SK-N-SH (cell line): ENCODE results near the gene STARD13. TPM values are rescaled to one million over a fixed set of nuclear protein-coding genes. Genes with fewer than 3 reads are reported as not detected.

Experiments used
- CTCF ChIA-PET: fragments of 300-600, 350-600 bp; formaldehyde crosslinking; extraction: SDS; loops from one replicate; lab custom pipeline; 2021; lab: Yijun Ruan, JAX
- POLR2A ChIA-PET: fragments of 350-600 bp; sonication (Branson Sonifier 250); formaldehyde crosslinking; extraction: SDS; loops from one replicate; lab custom pipeline; 2020; ENCODE audit warnings: antibody characterized with exemption, inconsistent platforms; lab: Yijun Ruan, JAX
- DNase-seq: peaks from one replicate; pipeline ENCODE4 v3.0.0; 2012
- H2AFZ ChIP-seq: fragments of 200-600 bp; sonication (generic); 2 replicates; pipeline ENCODE4 v1.8.1; 2016; ENCODE audit warnings: antibody characterized with exemption, mild to moderate bottlenecking, low read depth
- H3F3A ChIP-seq: fragments of 200-600 bp; sonication (generic); replicated peaks from 2 replicates; pipeline ENCODE3; 2016; ENCODE audit warnings: antibody characterized with exemption, mild to moderate bottlenecking; ENCODE audit not compliant: insufficient read depth
- H3K27ac ChIP-seq, 2 experiments: fragments of 200-500 bp in 1 of 2; fragments of 200-600 bp in 1 of 2; sonication (Bioruptor generic) in 1 of 2; sonication (generic), shearing (Covaris generic) in 1 of 2; 2 replicates each; pipeline versions ENCODE4 v1.5.1 to v1.6.1; 2014 to 2016; ENCODE audit warnings: low read depth in 2 of 2, inconsistent platforms in 1 of 2, low read length in 1 of 2, mild to moderate bottlenecking in 1 of 2, mixed read lengths in 1 of 2
- H3K27me3 ChIP-seq: fragments of 200-600 bp; sonication (generic), shearing (Covaris generic); 2 replicates; pipeline ENCODE4 v1.6.1; 2016; ENCODE audit warnings: mixed run types; ENCODE audit not compliant: insufficient read depth
- H3K36me3 ChIP-seq, 2 experiments: fragments of 200-500 bp in 1 of 2; fragments of 200-600 bp in 1 of 2; sonication (Bioruptor generic) in 1 of 2; sonication (generic) in 1 of 2; replicated peaks in 1 of 2; 2 replicates each; pipeline versions ENCODE3 to v1.5.1; 2014 to 2016; ENCODE audit warnings: low read length in 1 of 2, mild to moderate bottlenecking in 1 of 2; ENCODE audit not compliant: insufficient read depth in 2 of 2, control insufficient read depth in 1 of 2
- H3K4me1 ChIP-seq, 2 experiments: fragments of 200-500 bp in 1 of 2; fragments of 200-600 bp in 1 of 2; sonication (Bioruptor generic) in 1 of 2; sonication (generic), shearing (Covaris generic) in 1 of 2; 2 replicates each; pipeline versions ENCODE4 v1.5.1 to v1.6.1; 2014 to 2016; ENCODE audit warnings: low read depth in 1 of 2, low read length in 1 of 2, mixed run types in 1 of 2; ENCODE audit not compliant: insufficient read depth in 2 of 2, control insufficient read depth in 1 of 2
- H3K4me2 ChIP-seq: fragments of 200-600 bp; sonication (generic), shearing (Covaris generic); 2 replicates; pipeline ENCODE4 v1.6.1; 2017; ENCODE audit warnings: mixed run types
- H3K4me3 ChIP-seq, 2 experiments: fragments of 200-500 bp in 1 of 2; fragments of 200-600 bp in 1 of 2; sonication (Bioruptor generic) in 1 of 2; sonication (generic), shearing (Covaris generic) in 1 of 2; 2 replicates each; pipeline versions ENCODE4 v1.5.1 to v1.8.1; 2014 to 2016; ENCODE audit warnings: low read depth in 2 of 2, inconsistent platforms in 1 of 2, low read length in 1 of 2, mild to moderate bottlenecking in 1 of 2, mixed read lengths in 1 of 2, moderate library complexity in 1 of 2
- H3K79me2 ChIP-seq: fragments of 200-600 bp; sonication (generic); 2 replicates; pipeline ENCODE4 v1.8.1; 2017; ENCODE audit warnings: mild to moderate bottlenecking; ENCODE audit not compliant: insufficient read depth
- H3K9ac ChIP-seq: fragments of 200-600 bp; sonication (generic); 2 replicates; pipeline ENCODE4 v1.6.1; 2017; ENCODE audit warnings: mixed run types
- H3K9me2 ChIP-seq: fragments of 200-600 bp; sonication (generic); 2 replicates; pipeline ENCODE4 v1.6.1; 2017; ENCODE audit warnings: mixed run types
- H3K9me3 ChIP-seq: fragments of 200-600 bp; sonication (generic); 2 replicates; pipeline ENCODE4 v1.6.1; 2017; ENCODE audit warnings: mixed run types, mild to moderate bottlenecking, moderate library complexity
- H4K20me1 ChIP-seq: fragments of 200-600 bp; sonication (generic); 2 replicates; pipeline ENCODE4 v1.6.1; 2017; ENCODE audit warnings: mild to moderate bottlenecking, mixed run types; ENCODE audit not compliant: insufficient read depth
- ELF1 ChIP-seq: IDR thresholded peaks from 2 replicates; pipeline ENCODE4 v1.4.0; 2012
- IRF3 ChIP-seq: fragments of 150-350 bp; IDR thresholded peaks from 2 replicates; pipeline ENCODE4 v1.6.1; 2016; ENCODE audit warnings: mild to moderate bottlenecking, low read depth, low read length
- NRF1 ChIP-seq: IDR thresholded peaks from 2 replicates; pipeline ENCODE4 v1.6.1; 2012; ENCODE audit warnings: low read depth, mild to moderate bottlenecking, low read length
- REST ChIP-seq: IDR thresholded peaks from 2 replicates; pipeline ENCODE4 v1.6.1; 2012; ENCODE audit warnings: mild to moderate bottlenecking, low read depth, low read length, moderate library complexity
- SIN3A ChIP-seq: IDR thresholded peaks from 2 replicates; pipeline ENCODE4 v1.6.1; 2012; ENCODE audit warnings: low read depth, mild to moderate bottlenecking, low read length, moderate library complexity, borderline replicate concordance
- YY1 ChIP-seq: IDR thresholded peaks from 2 replicates; pipeline ENCODE4 v1.4.0; 2012; ENCODE audit warnings: low read depth, mild to moderate bottlenecking
- WGBS: methylation state at CpG from one replicate; pipeline ENCODE4 v1.1.6; 2017; ENCODE audit warnings: low lambda C conversion rate; 5-methylcytosine and 5-hydroxymethylcytosine counted together
- polyA plus RNA-seq, 3 experiments: library from polyadenylated mRNA; depleted of rRNA; stranded (reverse); fragments of >200 nt; gene quantifications; 2 replicates each; pipeline ENCODE4 v1.2.3, GENCODE V29; 2012
- TF ChIP-seq, protein P1 (sequence below): IDR thresholded peaks from 2 replicates; pipeline ENCODE4 v1.4.0; 2012; ENCODE audit warnings: low read depth, borderline replicate concordance
- TF ChIP-seq, protein P2 (sequence below): fragments of 200-600 bp; sonication (generic); IDR thresholded peaks from 2 replicates; pipeline ENCODE4 v1.6.1; 2017; ENCODE audit warnings: antibody characterized with exemption, mild to moderate bottlenecking, moderate library complexity

STARD13 gene
- polyA plus RNA-seq, 1 of the 3 experiments (the other 2 are of a cell fraction): 5.7 TPM

DNA sequence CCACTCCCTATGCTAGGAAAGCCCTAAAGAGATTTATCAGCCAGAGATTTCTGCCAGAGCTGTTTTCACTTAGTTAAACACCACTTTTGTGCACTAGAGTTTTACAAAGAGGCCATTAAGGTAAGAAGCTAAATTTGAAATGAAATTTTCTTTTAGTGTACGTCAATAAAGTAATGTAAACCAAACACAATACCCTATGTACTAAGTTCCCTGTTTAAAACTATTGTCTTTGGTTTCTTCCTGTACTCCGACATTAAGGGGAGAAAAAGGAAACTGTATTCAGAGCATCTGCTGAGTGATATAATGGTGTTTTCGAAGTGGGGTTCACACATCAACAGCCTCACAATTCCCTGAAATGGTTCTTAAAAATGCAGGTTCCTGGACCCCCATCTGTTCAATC, 40.7 kb upstream of the STARD13 start:
- no peak overlapping the region for H2AFZ ChIP-seq
- H3K4me1 ChIP-seq: peaks cover 0 to 6% of the 10 kb centered on the region in 2 experiments; a peak in 3 of 4 replicates
- H4K20me1 ChIP-seq: no peaks in the 10 kb centered on the region
- no peak overlapping the region for H3K4me3 ChIP-seq
- H3K27ac ChIP-seq: no peak overlapping the region
- ChIA-PET CTCF (no interaction called here), POLR2A (no interaction called here)
- 91% methylated on average over 3 of the region's 3 CpGs for WGBS
- peaks cover 6% of the 10 kb centered on the region for H3F3A ChIP-seq
- DNase-seq: no peak
- H3K9me3 ChIP-seq: no peaks in the 10 kb centered on the region
- H3K9me2 ChIP-seq: no peaks in the 10 kb centered on the region
- H3K27me3 ChIP-seq: no peaks in the 10 kb centered on the region
- TF ChIP-seq NRF1 (no peak), ELF1 (no peak), IRF3 (no peak), REST (no peak), SIN3A (no peak), YY1 (no peak)
- TF ChIP-seq, protein P1, sequence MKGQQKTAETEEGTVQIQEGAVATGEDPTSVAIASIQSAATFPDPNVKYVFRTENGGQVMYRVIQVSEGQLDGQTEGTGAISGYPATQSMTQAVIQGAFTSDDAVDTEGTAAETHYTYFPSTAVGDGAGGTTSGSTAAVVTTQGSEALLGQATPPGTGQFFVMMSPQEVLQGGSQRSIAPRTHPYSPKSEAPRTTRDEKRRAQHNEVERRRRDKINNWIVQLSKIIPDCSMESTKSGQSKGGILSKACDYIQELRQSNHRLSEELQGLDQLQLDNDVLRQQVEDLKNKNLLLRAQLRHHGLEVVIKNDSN: no peak
- TF ChIP-seq, protein P2, sequence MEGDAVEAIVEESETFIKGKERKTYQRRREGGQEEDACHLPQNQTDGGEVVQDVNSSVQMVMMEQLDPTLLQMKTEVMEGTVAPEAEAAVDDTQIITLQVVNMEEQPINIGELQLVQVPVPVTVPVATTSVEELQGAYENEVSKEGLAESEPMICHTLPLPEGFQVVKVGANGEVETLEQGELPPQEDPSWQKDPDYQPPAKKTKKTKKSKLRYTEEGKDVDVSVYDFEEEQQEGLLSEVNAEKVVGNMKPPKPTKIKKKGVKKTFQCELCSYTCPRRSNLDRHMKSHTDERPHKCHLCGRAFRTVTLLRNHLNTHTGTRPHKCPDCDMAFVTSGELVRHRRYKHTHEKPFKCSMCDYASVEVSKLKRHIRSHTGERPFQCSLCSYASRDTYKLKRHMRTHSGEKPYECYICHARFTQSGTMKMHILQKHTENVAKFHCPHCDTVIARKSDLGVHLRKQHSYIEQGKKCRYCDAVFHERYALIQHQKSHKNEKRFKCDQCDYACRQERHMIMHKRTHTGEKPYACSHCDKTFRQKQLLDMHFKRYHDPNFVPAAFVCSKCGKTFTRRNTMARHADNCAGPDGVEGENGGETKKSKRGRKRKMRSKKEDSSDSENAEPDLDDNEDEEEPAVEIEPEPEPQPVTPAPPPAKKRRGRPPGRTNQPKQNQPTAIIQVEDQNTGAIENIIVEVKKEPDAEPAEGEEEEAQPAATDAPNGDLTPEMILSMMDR: no peak
- H3K4me2 ChIP-seq: no peak overlapping the region
- no peaks in the 10 kb centered on the region for H3K36me3 ChIP-seq
- no peak overlapping the region for H3K9ac ChIP-seq
- no peaks in the 10 kb centered on the region for H3K79me2 ChIP-seq
